Parathyroid adenoma (tissue), 2 donors: ENCODE results near the gene EVX2.

Experiments used
- H2AFZ ChIP-seq: fragments of 300-600 bp; sonication (generic); one replicate; pipeline ENCODE4 v1.7.0; 2017; ENCODE audit warnings: antibody characterized with exemption, mild to moderate bottlenecking
- H3K27ac ChIP-seq: fragments of 300-600 bp; sonication (generic); one replicate; pipeline ENCODE4 v1.7.0; 2017
- H3K27me3 ChIP-seq: fragments of 300-600 bp; sonication (generic); one replicate; pipeline ENCODE4 v1.7.0; 2017; ENCODE audit warnings: low read length; ENCODE audit not compliant: control insufficient read depth, insufficient read depth
- H3K36me3 ChIP-seq: fragments of 300-600 bp; sonication (generic); one replicate; pipeline ENCODE4 v1.7.0; 2017; ENCODE audit warnings: low read length; ENCODE audit not compliant: control insufficient read depth, insufficient read depth
- H3K4me1 ChIP-seq: fragments of 300-600 bp; sonication (generic); one replicate; pipeline ENCODE4 v1.7.0; 2017; ENCODE audit warnings: control low read depth
- H3K4me2 ChIP-seq: fragments of 300-600 bp; sonication (generic); one replicate; pipeline ENCODE4 v1.7.0; 2017; ENCODE audit warnings: low read length
- H3K4me3 ChIP-seq: fragments of 300-600 bp; sonication (generic); one replicate; pipeline ENCODE4 v1.7.0; 2017; ENCODE audit warnings: low read depth, low read length
- H3K79me2 ChIP-seq: fragments of 300-600 bp; sonication (generic); one replicate; pipeline ENCODE4 v1.7.0; 2017; ENCODE audit warnings: control low read depth
- H3K9ac ChIP-seq: fragments of 300-600 bp; sonication (generic); one replicate; pipeline ENCODE4 v1.7.0; 2017; ENCODE audit warnings: mild to moderate bottlenecking
- H3K9me3 ChIP-seq: fragments of 300-600 bp; sonication (generic); one replicate; pipeline ENCODE4 v1.7.0; 2017; ENCODE audit warnings: low read length; ENCODE audit not compliant: control insufficient read depth
- TF ChIP-seq, protein P1 (sequence below): fragments of 300-600 bp; sonication (generic); IDR thresholded peaks from one replicate; pipeline ENCODE4 v1.7.0; 2017; ENCODE audit warnings: antibody characterized with exemption, mild to moderate bottlenecking
- donor health status: primary hyperparathyroidism.

EVX2 gene

DNA sequence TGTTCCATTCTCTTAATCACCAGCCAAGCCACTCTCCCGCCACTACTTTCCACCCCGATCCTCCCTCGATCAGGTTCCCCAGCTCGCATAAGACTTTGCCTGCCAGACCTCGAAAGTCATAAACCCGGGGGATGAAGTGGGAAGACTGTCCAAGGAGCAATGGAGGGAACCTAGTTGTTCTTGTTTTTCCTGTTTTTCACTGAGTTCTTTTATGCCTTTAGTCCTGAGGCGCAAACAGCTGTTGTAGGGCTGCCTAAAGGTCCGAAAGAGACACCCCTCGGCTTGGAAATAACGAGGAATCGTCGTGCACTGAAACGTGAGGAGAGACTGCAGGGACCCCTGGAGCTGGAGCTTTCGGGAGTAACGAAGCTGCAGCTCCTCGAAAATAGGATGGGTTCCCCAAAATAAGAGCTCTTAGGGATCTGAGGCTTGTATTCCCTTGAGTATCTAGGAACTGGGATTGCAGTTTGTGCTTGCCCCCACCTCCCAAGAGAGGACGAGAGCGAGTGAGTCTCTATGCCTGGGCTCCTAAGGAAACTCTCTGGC lies 14.1 kb upstream of the EVX2 start:
- H3K9me3 ChIP-seq: no peaks in the 10 kb centered on the region
- H3K79me2 ChIP-seq: no peaks in the 10 kb centered on the region
- H3K9ac ChIP-seq: no peak overlapping the region
- TF ChIP-seq, protein P1, sequence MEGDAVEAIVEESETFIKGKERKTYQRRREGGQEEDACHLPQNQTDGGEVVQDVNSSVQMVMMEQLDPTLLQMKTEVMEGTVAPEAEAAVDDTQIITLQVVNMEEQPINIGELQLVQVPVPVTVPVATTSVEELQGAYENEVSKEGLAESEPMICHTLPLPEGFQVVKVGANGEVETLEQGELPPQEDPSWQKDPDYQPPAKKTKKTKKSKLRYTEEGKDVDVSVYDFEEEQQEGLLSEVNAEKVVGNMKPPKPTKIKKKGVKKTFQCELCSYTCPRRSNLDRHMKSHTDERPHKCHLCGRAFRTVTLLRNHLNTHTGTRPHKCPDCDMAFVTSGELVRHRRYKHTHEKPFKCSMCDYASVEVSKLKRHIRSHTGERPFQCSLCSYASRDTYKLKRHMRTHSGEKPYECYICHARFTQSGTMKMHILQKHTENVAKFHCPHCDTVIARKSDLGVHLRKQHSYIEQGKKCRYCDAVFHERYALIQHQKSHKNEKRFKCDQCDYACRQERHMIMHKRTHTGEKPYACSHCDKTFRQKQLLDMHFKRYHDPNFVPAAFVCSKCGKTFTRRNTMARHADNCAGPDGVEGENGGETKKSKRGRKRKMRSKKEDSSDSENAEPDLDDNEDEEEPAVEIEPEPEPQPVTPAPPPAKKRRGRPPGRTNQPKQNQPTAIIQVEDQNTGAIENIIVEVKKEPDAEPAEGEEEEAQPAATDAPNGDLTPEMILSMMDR: no peak
- no peak overlapping the region for H3K27ac ChIP-seq
- no peak overlapping the region for H3K4me3 ChIP-seq
- no peaks in the 10 kb centered on the region for H3K36me3 ChIP-seq
- H3K4me2 ChIP-seq: peak overlapping the region; percentile 27
- H3K4me1 ChIP-seq: no peaks in the 10 kb centered on the region
- H2AFZ ChIP-seq: no peak overlapping the region
- peaks cover 30% of the 10 kb centered on the region for H3K27me3 ChIP-seq

DNA sequence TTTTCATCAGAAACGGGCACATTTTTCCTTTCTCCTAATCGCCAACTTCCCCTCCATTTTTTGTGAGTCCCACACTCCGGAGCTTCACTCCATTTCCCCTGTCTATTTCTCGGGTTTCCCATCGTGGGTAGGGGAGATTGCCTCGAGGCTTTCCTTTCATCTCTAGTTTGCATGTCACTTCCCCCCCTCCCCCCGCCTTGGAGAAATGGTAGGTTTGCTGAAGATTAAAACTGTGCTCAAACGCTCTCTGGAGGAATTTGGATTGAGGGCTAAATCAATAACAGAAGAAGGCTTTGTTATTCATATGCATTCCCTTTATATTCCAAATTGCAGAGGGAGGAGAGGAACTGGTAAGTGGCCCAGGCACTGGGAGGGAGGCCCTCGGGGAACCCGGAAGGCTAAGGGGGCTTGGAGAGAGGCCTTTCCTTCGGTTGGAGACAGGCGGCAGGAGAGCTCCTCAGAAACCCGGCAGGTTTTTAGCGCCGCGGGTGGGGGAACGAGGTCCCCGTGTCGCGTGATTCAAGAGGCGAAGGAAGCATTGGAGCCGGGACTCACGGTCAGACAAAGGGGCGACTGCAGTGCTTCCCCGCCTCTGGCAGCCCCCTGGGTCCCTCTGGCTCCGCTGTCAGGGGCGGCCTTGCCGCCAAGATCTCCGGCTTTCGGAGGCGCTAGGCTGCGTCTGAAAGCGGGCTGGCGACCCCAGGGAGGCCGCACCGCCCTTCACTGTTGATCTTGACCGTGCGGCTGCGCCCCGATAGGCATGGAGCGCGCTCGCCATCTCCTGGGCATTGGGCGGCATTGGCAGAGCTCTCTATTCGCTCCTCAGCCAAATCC lies 13.4 kb upstream of the EVX2 start:
- no peak overlapping the region for H3K9ac ChIP-seq
- H3K4me2 ChIP-seq: peak overlapping the region; percentile 27
- no peaks in the 10 kb centered on the region for H3K4me1 ChIP-seq
- peaks cover 28% of the 10 kb centered on the region for H3K27me3 ChIP-seq
- TF ChIP-seq, protein P1: peak; percentile 81
- no peak overlapping the region for H3K4me3 ChIP-seq
- no peaks in the 10 kb centered on the region for H3K9me3 ChIP-seq
- H3K79me2 ChIP-seq: no peaks in the 10 kb centered on the region
- H2AFZ ChIP-seq: peak overlapping the region; percentile 40
- no peaks in the 10 kb centered on the region for H3K36me3 ChIP-seq
- H3K27ac ChIP-seq: no peak overlapping the region

- Histone ChIP-seq H3K4me3 (no peak overlapping the region), H3K27me3 (peaks cover 28% of the 10 kb centered on the region), H3K9ac (no peak overlapping the region), H3K9me3 (no peaks in the 10 kb centered on the region), H3K79me2 (no peaks in the 10 kb centered on the region), H2AFZ (no peak overlapping the region), H3K27ac (no peak overlapping the region), H3K4me1 (no peaks in the 10 kb centered on the region), H3K36me3 (no peaks in the 10 kb centered on the region), H3K4me2 (no peak overlapping the region)
- TF ChIP-seq, protein P1: no peak
Observed at GRCh38 chr2:176096243-176096985, 12.7 kb upstream of the EVX2 start.

GRCh38 chr2:176095421-176095820 lies 11.7 kb upstream of the EVX2 start:
- H3K4me1 ChIP-seq: no peaks in the 10 kb centered on the region
- TF ChIP-seq, protein P1: no peak

More at GRCh38 chr2:176095421-176095820, 11.7 kb upstream of the EVX2 start:
- no peak overlapping the region for H3K4me3 ChIP-seq
- no peak overlapping the region for H3K27ac ChIP-seq
- H2AFZ ChIP-seq: no peak overlapping the region
- no peak overlapping the region for H3K4me2 ChIP-seq
- H3K79me2 ChIP-seq: no peaks in the 10 kb centered on the region
- no peaks in the 10 kb centered on the region for H3K36me3 ChIP-seq
- H3K9me3 ChIP-seq: no peaks in the 10 kb centered on the region
- peaks cover 24% of the 10 kb centered on the region for H3K27me3 ChIP-seq
- H3K9ac ChIP-seq: no peak overlapping the region
